GM12864 (cell line): Measurements from ENCODE around the gene UPB1.
"Not testable (repeated sequence)": the region's sequence is repeated elsewhere in the genome, so short reads cannot be mapped to it uniquely, and the experiment has no call there.

Experiments
- DNase-seq: peaks from one replicate; pipeline ENCODE4 v3.0.0-alpha.2; 2011; ENCODE audit warnings: low read depth
- H3K4me3 ChIP-seq: 2 replicates; pipeline ENCODE4 v1.5.1; 2011; ENCODE audit warnings: mild to moderate bottlenecking, low read depth, low read length, control low read depth
- CTCF ChIP-seq: IDR thresholded peaks from 2 replicates; pipeline ENCODE4 v1.5.1; 2011; ENCODE audit warnings: low read depth, mild to moderate bottlenecking, moderate library complexity, low read length, control low read depth, inconsistent platforms; ENCODE audit errors: missing control alignments

The UPB1 gene

DNA sequence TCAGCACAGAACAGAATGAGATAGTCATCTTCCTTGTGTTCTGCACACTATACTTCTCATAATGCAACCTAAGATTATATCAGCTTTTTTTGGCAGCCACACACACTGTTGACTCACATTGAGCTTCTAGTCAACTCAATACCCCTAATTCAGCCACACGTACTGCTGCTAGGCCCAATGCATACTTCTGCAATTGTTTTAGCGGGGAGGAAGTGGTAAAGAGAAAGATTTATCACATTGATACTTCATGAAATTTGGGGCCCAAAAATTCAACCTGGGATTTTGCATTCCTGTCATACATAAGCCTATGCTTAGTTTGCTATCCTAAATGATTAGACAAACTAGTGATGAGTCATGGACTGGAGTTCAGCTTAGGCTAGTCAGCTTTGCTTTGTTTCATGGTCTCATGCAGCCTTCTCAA lies 8.6 kb upstream of the UPB1 start:
- no peak for DNase-seq
- no peak overlapping the region for H3K4me3 ChIP-seq
- TF ChIP-seq CTCF, result no peak

DNA sequence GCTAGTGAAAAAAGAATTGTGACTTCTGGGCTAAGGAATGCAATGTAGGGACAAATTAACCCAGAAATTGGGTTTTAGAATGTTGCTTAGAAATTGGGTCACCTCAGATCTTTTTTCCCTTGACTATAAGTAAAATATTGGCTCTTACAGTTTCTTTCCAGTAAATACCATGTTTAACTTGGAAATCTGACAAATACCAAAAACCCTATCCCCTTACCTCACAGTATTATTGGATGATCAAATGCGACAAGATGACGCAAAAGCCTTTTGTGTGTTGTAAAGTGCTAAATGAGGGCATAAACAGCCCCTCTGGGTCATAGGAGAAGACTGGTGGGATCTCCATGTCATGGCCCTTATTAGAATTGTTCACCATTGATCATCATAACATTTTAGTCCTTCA lies 6.1 kb upstream of the UPB1 start:
- DNase-seq, result no peak
- TF ChIP-seq CTCF, result no peak
- no peak overlapping the region for H3K4me3 ChIP-seq

- H3K4me3 ChIP-seq, DNase-seq: not testable (repeated sequence)
Measured at GRCh38 chr22:24489434-24489833, 5.7 kb upstream of the UPB1 start.

DNA sequence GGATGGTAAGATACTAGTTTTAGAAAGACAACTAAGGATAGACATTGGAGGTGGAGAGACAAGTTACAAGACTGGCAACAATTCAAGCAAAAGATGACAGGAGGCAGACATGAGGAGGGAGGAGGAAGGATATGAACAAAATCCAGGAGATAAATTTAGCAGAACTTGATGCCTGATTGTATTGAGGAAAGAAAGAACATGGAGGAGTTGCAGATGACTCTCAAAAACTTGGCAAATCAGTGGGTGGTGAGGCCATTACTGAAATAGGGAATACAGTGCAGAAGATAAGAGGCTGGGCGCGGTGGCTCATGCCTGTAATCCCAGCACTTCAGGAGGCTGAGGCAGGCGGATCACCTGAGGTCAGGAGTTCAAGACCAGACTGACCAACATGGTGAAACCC lies 2.7 kb upstream of the UPB1 start:
- H3K4me3 ChIP-seq, result no peak overlapping the region
- no peak for TF ChIP-seq CTCF
- DNase-seq, result no peak

GRCh38 chr22:24494167-24494527 lies 985 bp upstream of the UPB1 start:
- no peak for TF ChIP-seq CTCF
- no peak for DNase-seq
- no peak overlapping the region for H3K4me3 ChIP-seq

- no peak overlapping the region for H3K4me3 ChIP-seq
- no peak for DNase-seq
- TF ChIP-seq CTCF, result no peak
Measured at GRCh38 chr22:24495365-24495675, 188 bp downstream of the UPB1 start.

DNA sequence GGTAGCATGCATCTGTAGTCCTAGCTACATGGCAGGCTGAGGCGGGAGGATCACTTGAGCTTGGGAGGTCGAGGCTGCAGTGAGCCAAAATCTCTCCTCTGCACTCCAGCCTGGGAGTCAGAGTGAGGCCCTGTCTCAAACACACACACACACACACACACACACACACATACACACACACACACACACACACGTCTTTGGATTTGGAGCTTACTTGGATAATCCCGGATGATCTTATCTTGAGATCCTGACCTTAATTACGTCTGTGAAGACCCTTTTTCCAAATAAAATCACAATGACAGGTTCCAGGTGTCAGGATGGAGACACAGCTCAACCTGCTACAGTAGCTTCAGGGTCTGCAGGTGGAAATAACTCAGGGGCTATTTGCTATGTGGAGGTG lies 1.1 kb downstream of the UPB1 start:
- no peak for DNase-seq
- no peak overlapping the region for H3K4me3 ChIP-seq
- TF ChIP-seq CTCF, result no peak

- H3K4me3 ChIP-seq, result no peak overlapping the region
- no peak for TF ChIP-seq CTCF
- no peak for DNase-seq
Measured at GRCh38 chr22:24496661-24497060, 1.5 kb downstream of the UPB1 start.
